Heart left ventricle (tissue), 16 donors: ENCODE measurements around the gene CYB561D1. TPM values are rescaled to one million over a fixed set of nuclear protein-coding genes. Genes with fewer than 3 reads are reported as not detected.

Experiments
- ATAC-seq, 4 donors: fragments of 200-7000 bp; cut with Tn5 transposase; one replicate each; pipeline ENCODE4 v1.9.1; 2020 to 2022; ENCODE audit warnings: moderate library complexity in 4 of 4, mild to moderate bottlenecking in 3 of 4, moderate number of reproducible peaks in 1 of 4
- DNase-seq, 5 donors: peaks; one replicate each; pipeline ENCODE4 v3.0.0-alpha.2; 2020
- H3K27ac ChIP-seq, 12 donors: fragments of 200-600 bp; sonication (generic) in 4 of 12; one replicate each; pipeline versions ENCODE4 v1.5.0 to v1.8.0; 2016 to 2022; ENCODE audit warnings: mild to moderate bottlenecking in 2 of 12
- H3K27me3 ChIP-seq, 9 donors: fragments of 200-600 bp; sonication (generic) in 2 of 9; one replicate each; pipeline versions ENCODE4 v1.5.1 to v1.8.0; 2016 to 2022; ENCODE audit warnings: mild to moderate bottlenecking in 3 of 9
- H3K36me3 ChIP-seq, 9 donors: fragments of 200-600 bp; sonication (generic) in 2 of 9; one replicate each; pipeline versions ENCODE4 v1.5.0 to v1.8.0; 2018 to 2022; ENCODE audit warnings: mild to moderate bottlenecking in 2 of 9
- H3K4me1 ChIP-seq, 12 donors: fragments of 200-600 bp; sonication (generic) in 4 of 12; one replicate each; pipeline versions ENCODE4 v1.5.0 to v1.8.0; 2016 to 2022; ENCODE audit warnings: mild to moderate bottlenecking in 3 of 12
- H3K4me3 ChIP-seq, 12 donors: fragments of 200-600 bp; sonication (generic) in 4 of 12; one replicate each; pipeline versions ENCODE4 v1.5.0 to v1.8.0; 2017 to 2022; ENCODE audit warnings: mild to moderate bottlenecking in 9 of 12, moderate library complexity in 4 of 12
- H3K9me3 ChIP-seq, 12 donors: fragments of 200-600 bp; sonication (generic) in 4 of 12; one replicate each; pipeline versions ENCODE4 v1.5.0 to v1.8.0; 2016 to 2022; ENCODE audit warnings: mild to moderate bottlenecking in 1 of 12
- CTCF ChIP-seq, 12 donors: fragments of 200-600 bp; sonication (generic) in 4 of 12; IDR thresholded peaks; one replicate each; pipeline versions ENCODE4 v1.5.0 to v1.8.0; 2018 to 2022; ENCODE audit warnings: antibody characterized with exemption in 12 of 12, mild to moderate bottlenecking in 5 of 12
- POLR2A ChIP-seq, 2 donors: fragments of 450-650 bp; IDR thresholded peaks; one replicate each; pipeline ENCODE4 v1.6.1; 2017; ENCODE audit warnings: antibody characterized with exemption in 2 of 2, mild to moderate bottlenecking in 2 of 2, moderate library complexity in 2 of 2
- WGBS, 4 donors: extraction: QIAGEN DNeasy Blood & Tissue Kit in 2 of 4; methylation state at CpG; one replicate each; pipeline versions ENCODE4 v1.1.5 to v1.1.7; 2013 to 2018; 5-methylcytosine and 5-hydroxymethylcytosine counted together
- intact Hi-C, 10 donors: fragments of 100-400 bp; cut with DNase I; formaldehyde crosslinking; loops; one replicate each; pipeline versions ENCODE4 v1.11.1 to v1.14.2; 2022
- polyA plus RNA-seq, 2 donors: library from polyadenylated mRNA; stranded (reverse); fragments of 200-250 nt; gene quantifications; one replicate each; pipeline ENCODE4 v1.2.3, GENCODE V29; 2013
- total RNA-seq, 9 donors: library from RNA; depleted of rRNA in 2 of 9; stranded (reverse); fragments of >200 nt in 2 of 9; fragmentation: NEBNext Ultra II Directional in 3 of 9; extraction: Animal tissue kit (Norgen Biotek cat#: 25700) in 3 of 9; gene quantifications; one replicate each; pipeline versions ENCODE4 v1.1.0 to v1.2.4, GENCODE V29; 2016 to 2023
- donor health status: ischemic (EF 13 %, LVEDD 7.1; RV severe dilation, severe dysfunction).
- donor health status: healthy with polysubstance abuse.
- donor health status: DM: no; HTN: yes; CAD: no.
- donor health status: DM: no; HTN: no; CAD: no.
- donor health status: ischemic (EF 25% LVEDD 6.9; RV normal size, moderate dysfunction).
- donor health status: ischemic (EF 25% LVEDD 5.7; RV mildly dilated, moderate dysfunction).
- donor health status: healthy.
- donor health status: DM: yes; HTN: yes; CAD: no.
- donor health status: ischemic (EF 35%, LVEDD 5.7; RV mildly dilated, moderate dysfunction).
- donor health status: nonischemic (EF 11% LVEDD 7.7; RV severe dilation, severe dysfunction).
- donor health status: DM: yes; HTN: yes; CAD: no.
- donor health status: PGD.
- donor health status: ischemic (EF 29% LVEDD 5.4; RV normal size, mild dysfunction).
- donor health status: nonischemic (EF 23%, LVEDD 6.1; RV moderate dilation, normal function).

CYB561D1 gene
- total and polyA plus RNA-seq, 11 donors = 2.1 to 8.4 (median 5.1) TPM

GRCh38 chr1:109467301-109467777, 26.6 kb upstream of the CYB561D1 start:
- peak overlapping the region; percentile 56 to 78 (median 66) for H3K4me3 ChIP-seq
- 5 to 10% (median 8%) methylated on average over 22 to 23 of the region's 23 CpGs for WGBS, 4 donors
- no peak for TF ChIP-seq POLR2A (IDR thresholded peaks at IDR 0.05)
- TF ChIP-seq CTCF (IDR thresholded peaks at IDR 0.05) = no peak
- H3K36me3 ChIP-seq = no peaks in the 10 kb centered on the region
- peaks cover 0 to 20% (median 6%) of the 10 kb centered on the region in 12 donors for H3K4me1 ChIP-seq
- H3K9me3 ChIP-seq = no peaks in the 10 kb centered on the region
- DNase-seq (peak in 1 of 5 donors; percentile 51), ATAC-seq (peak; percentile 15 to 70 (median 55))
- intact Hi-C loops = loop anchor here in 1 of 10 donors (5.0 kb wide), 1 partner anchor 40 kb away; the partner anchor contains the start of gene PSMA5
- peak overlapping the region; percentile 56 to 93 (median 84) for H3K27ac ChIP-seq
- peaks cover 0 to 80% (median 16%) of the 10 kb centered on the region in 9 donors for H3K27me3 ChIP-seq

- intact Hi-C loops = loop anchor here in 1 of 10 donors (5.0 kb wide), 1 partner anchor 41 kb away; the partner anchor contains the start of gene PSMA5
- TF ChIP-seq CTCF (IDR thresholded peaks at IDR 0.05) = no peak
- TF ChIP-seq POLR2A (IDR thresholded peaks at IDR 0.05) = no peak
- Histone ChIP-seq H3K4me3 (peak overlapping the region in 2 of 12 donors; percentile 66 to 78), H3K9me3 (no peaks in the 10 kb centered on the region), H3K36me3 (no peaks in the 10 kb centered on the region), H3K27me3 (peaks cover 0 to 79% (median 16%) of the 10 kb centered on the region in 9 donors), H3K27ac (peak overlapping the region in 7 of 12 donors; percentile 12 to 93 (median 91)), H3K4me1 (peaks cover 0 to 26% (median 9%) of the 10 kb centered on the region in 12 donors)
- 93 to 100% (median 94%) methylated on average over 1 of the region's 1 CpG for WGBS, 4 donors
- ATAC-seq = no peak
- no peak for DNase-seq
Measured at GRCh38 chr1:109468061-109468460, 25.8 kb upstream of the CYB561D1 start.

DNA sequence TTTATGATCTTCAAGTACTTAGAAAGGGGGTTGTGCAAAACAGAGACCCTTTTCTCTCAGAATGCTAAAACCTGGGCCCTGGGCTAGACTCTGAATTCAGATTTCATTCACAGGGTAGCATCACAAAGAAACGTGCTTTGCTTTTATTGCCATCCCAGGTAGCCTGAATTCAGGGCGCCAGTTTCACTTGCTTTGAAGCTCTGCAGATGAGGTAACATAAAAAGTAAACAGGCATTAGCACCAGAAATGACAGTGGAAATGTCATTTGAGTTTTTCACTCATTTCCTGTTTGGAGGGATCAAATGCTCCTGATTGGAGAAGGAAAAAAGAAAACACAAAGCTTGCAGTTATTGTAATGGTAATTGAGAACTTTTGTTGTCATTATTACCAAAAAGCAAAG, 25.0 kb upstream of the CYB561D1 start:
- H3K27me3 ChIP-seq = peaks cover 0 to 74% (median 15%) of the 10 kb centered on the region in 9 donors
- H3K9me3 ChIP-seq = no peaks in the 10 kb centered on the region
- H3K4me3 ChIP-seq = no peak overlapping the region
- intact Hi-C loops = loop anchor here in 1 of 10 donors (5.0 kb wide), 1 partner anchor 42 kb away; the partner anchor contains the start of gene PSMA5
- WGBS, 4 donors = 35 to 48% (median 39%) methylated on average over 2 of the region's 2 CpGs
- no peak for TF ChIP-seq POLR2A (IDR thresholded peaks at IDR 0.05)
- no peak for TF ChIP-seq CTCF (IDR thresholded peaks at IDR 0.05)
- no peaks in the 10 kb centered on the region for H3K36me3 ChIP-seq
- H3K4me1 ChIP-seq = peaks cover 0 to 32% (median 11%) of the 10 kb centered on the region in 12 donors
- DNase-seq (no peak), ATAC-seq (no peak)
- H3K27ac ChIP-seq = no peak overlapping the region

DNA sequence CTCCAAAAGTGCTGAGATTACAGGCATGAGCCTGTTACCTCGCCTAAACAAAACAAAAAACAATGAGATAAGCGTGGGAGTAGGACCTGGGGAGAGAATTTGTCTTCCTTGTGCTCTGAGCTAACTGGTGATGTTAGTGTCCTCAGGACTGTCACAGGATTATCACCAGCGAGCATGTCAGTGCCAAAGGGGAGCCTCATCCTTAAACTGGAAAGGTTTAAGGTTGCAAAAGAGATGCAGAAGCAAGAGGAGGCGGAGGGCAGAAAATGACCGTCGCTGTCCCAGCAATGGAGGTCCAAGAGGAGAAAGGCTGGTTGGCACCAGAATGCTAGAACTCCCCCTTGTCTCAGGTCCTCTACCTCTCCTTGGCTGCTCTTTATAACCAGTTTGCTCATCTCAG, 23.6 kb upstream of the CYB561D1 start:
- intact Hi-C loops = loop anchor here in 1 of 10 donors (5.0 kb wide), 1 partner anchor 43 kb away; the partner anchor contains the start of gene PSMA5
- Histone ChIP-seq H3K4me1 (peaks cover 0 to 39% (median 11%) of the 10 kb centered on the region in 12 donors), H3K4me3 (no peak overlapping the region), H3K9me3 (no peaks in the 10 kb centered on the region), H3K27me3 (peaks cover 0 to 64% (median 9%) of the 10 kb centered on the region in 9 donors), H3K27ac (no peak overlapping the region), H3K36me3 (no peaks in the 10 kb centered on the region)
- TF ChIP-seq POLR2A (IDR thresholded peaks at IDR 0.05) (no peak), CTCF (IDR thresholded peaks at IDR 0.05) (no peak)
- no peak for DNase-seq
- no peak for ATAC-seq
- 65 to 79% (median 70%) methylated on average over 6 of the region's 6 CpGs for WGBS, 4 donors
